NCI-H2196 treated with DMSO at 0.1 percent for 48 hours (cell line): ENCODE results near the gene GRIN2A.

Source experiments
- DNase-seq: peaks from one replicate; lab custom pipeline; 2025; ENCODE audit not compliant: unreplicated experiment; lab: John Stamatoyannopoulos, UW

GRIN2A gene

DNA sequence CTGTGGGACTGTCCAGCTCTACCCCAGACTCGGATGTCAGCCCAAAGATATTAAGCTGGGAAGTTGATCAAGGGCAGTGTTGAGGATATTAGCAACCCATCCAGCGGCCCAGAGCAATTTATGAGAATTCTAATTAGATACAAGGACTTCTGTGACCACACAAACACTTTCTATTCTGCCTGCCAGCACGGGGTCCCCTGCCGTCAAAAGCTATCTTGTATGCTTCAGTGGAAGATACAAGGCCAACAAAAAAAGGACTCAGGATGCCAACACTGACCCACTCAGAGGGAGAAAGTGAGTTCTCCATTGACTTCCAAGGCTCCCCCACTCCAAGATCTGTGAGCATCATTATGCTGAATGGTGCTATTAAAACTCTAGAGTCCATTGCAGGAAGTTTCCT, 390.7 kb downstream of the GRIN2A start:
- no peak for DNase-seq

DNA sequence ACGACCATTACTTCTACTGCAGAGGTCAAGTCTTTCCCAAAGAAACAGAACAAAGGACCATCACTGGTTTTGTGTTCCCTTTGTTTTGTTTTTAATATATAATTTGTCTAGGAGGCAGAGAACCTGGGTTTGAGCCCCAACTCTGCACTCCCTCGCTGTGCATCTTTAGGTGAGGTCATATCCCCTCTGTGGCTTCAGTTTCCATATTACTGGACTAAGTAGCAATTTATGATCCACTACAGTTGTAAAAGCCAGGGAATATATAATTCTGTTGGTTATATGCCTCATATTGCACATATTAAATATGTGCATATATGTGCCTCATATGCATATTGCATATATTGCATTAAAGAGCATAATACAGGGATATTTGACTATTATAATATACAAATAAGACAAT, 392.0 kb downstream of the GRIN2A start:
- DNase-seq: no peak

DNA sequence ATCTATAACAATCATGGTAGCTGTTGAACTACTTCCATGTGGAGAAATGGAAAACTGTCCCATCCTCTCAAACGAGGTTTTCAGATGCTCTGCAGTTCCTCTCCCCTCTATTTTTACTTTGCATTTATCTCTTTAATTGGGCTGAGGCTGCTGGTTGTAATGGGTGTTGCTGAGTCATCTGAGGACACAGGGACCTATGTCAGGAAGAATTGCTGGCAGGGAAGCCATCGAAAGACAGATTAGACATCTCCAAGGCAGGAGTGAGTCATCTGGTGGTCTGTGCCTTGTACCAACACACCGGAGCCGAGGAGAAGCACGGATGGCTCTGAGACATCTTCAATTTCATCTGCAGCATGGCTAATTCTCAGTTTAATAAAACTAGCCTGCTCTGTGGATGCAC, 394.5 kb downstream of the GRIN2A start:
- no peak for DNase-seq

DNA sequence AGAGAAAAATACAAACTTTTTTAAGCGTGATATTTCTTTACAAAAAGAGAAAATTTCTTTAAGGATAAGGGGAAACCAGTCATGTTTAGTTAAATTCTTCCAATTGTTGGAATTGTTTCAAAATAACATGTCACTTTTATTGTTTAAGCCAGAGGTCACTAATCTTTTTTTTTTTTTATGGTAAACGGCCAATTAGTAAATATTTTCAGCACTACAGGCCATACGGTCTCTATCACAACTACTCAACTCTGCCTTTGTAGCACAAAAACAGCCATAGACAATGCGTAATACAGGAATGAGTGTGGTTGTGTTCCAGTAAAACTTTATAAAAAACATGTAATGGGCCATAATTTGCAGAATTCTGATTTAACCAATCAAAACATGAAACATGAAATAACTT, 401.4 kb downstream of the GRIN2A start:
- no peak for DNase-seq

DNA sequence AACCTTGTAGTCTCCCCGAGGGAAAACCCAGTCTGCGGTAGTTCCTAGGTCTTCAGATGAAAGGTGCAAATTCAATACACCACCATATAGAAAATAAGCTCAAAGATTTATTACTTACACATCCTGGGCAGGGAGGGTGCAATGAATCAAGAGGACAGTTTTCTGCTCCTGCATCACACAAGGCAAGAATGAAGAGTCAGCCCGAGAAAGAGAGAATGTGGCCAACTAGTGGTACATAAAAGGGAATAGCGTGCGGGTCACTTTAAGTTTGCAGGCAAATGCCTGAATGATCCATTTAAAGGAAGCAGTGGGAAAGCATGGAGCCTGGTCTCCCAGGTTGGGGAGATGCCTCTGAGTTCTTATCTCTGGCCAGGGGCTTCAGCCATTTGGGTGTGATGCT, 403.4 kb downstream of the GRIN2A start:
- no peak for DNase-seq

DNA sequence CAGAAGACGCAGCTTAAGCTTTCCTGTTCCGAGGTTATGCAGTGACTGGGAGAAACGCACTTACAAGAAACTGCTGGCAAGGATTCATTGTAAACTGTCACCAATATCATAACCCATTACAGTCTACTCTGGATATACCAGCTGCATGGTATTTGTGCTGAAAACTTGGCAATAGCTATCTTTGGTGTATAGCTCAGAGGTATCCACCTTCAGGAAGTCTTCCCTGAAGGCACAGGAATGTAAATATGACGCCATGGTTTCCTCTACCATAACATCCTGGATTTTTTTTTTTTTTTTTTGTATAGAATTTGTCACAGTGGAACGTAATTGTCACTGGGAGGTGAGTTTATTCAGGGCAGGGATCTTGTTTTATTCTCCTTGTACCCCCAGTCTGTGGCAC, 406.2 kb downstream of the GRIN2A start:
- DNase-seq: no peak

DNA sequence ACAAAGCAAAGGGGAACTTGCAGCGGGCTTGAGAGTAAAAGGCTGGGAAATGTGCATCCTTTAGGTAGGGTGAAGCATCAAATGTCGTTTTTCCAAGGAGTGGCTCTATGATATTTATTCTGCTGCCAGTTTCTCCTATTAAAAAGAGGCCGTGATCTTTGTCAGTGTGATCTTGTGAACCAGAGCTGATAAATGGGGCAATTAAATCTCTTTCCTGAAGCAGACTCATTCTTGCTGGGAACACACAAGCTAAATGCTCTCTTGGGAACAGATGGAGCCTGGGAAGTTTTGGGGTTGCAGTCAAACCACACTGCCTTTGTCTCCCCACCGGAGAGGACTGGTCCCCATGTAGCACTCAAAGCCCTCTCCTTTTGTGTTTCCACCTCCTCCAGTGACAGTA, 408.9 kb downstream of the GRIN2A start:
- DNase-seq: no peak

DNA sequence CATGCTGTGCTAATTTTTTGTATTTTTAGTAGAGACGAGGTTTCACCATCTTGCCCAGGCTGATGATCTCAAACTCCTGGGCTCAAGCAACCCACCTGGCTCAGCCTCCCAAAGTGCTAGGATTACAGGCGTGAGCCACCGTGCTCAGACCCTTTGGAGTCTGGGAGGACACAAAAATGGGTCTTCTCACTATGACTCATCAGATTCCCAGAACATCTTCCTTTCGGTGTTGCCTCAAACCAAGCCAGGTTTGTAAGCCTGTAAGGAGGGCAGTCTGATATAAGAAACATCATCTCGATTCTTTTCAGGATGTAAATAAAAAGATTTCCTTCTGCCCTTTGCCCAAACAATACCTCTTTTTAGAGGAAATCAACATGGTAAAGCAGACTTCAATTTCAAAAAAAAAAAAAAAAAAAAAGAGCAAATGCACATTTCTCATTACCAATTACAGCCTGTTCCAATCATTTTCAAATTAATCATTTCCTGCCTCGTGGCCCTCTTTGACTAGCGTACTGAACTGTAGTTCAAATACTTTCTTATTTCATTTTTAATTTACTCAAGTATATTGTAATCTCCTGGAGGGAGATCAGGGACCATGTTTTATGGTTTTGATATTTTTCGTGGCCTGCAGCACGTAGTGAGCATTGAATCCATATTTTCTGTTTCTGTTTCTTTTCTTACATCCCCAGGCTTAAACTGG, 409.6 kb downstream of the GRIN2A start:
- no peak for DNase-seq

DNA sequence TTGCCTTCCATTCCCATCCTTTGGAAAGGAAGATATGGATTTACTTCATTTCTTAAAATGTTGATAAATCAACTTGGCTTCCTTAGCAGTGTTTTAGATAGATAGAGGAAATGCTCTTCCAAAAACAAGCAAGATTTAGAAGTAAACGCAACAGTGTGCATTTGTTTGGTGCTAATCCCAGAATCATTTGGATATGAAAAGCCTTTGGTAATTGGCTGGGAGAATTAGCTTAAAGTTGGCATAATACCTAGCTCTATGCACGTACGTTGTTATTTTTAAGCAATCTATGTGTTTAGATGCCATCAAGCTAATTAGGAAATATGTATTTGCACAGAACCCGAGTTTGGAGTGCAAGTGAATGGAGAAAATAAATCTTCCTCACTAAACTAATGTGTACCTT, 415.3 kb downstream of the GRIN2A start:
- no peak for DNase-seq

DNA sequence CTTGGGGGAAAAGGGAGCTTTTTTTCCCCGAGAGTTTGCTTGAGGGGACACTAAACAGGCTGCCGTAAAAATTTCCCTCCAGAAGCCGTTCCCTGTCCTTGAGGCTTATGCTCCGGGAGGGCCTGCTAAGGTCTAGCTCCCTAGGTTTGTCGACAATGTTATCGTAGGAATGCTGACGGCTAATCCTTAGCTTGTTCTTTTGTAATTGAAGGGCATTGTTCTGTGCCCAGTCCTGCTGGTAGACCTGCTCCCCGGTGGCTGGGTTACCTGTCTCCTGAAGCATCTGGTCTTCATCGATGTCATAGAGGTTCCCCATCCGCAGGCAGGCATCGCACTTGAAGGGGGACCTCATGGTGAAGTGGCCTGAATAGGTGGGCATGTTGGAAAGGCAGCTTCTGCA, 418.7 kb downstream of the GRIN2A start:
- no peak for DNase-seq

DNA sequence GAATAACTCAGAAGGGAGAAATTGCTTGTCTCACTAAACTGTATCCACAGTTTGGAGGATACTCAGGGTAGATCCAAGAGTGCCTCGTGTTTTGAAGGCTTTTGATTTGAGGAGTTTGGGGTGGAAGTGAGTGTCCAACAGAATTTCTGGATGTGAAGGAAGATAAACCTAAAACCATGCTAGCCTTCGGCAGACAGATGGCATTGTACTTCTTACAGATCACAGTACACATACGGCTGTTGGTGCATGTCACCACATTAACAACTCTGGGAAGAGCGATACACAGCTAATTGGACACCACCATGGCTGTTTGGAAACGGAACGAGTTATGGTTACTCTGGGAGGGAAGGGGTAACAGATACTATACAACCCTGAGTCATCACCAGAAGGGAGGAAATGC, 420.4 kb downstream of the GRIN2A start:
- DNase-seq: no peak

DNA sequence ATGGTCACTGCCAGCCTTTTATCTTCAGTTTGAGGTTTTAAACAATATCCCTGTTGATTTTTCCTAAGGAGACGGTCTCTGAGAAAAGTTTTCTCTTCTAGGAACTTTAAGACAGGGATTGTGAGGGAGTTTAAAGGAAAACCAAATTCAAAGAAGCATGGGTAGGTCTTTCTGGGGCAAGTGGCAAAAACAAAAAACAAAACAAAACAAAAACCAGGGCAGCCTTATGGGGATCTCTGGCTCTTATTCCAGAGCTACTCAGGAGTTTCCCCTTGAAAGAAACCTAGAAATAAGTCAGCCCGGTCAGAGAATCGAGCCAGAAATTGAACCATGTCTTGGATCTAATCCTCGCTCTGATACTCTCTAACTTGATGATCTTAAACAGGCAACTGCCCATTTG, 424.5 kb downstream of the GRIN2A start:
- no peak for DNase-seq

DNA sequence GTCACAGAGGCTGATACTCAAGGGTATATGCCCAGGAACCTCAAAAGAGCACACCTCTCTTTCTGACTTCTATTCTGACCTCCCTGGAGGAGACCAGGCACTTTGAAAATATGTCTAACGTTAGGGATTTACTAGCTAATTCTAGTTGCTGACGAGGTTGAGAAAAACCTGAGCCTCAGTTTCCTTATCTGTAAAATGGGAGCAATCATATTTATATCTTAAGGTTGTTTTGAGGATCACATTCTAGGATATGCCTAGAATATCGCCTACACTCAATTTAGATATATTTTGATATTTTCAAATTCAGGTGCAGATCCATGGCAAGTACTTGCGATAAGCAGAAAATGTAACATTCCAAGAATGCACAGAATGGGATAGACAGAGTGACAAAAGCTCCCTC, 425.8 kb downstream of the GRIN2A start:
- no peak for DNase-seq

DNA sequence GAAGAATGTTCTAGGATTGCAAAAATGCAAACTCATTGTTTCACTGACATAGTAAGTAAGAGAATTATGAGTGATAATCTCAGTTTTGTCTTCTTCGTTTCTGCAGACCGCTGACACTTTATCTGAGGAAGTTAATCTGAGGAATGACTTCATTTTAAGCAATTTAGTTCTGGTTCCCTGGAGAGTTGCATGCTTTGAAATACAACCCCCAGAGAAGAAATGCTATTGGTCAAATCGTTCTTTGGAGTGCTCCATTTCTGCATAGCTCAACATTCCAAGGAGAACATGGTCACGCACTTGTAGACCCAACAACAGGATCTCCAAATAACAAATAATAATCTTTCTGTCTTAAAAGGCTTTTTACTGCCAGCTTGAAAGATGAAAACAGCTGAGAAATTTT, 427.1 kb downstream of the GRIN2A start:
- no peak for DNase-seq

DNA sequence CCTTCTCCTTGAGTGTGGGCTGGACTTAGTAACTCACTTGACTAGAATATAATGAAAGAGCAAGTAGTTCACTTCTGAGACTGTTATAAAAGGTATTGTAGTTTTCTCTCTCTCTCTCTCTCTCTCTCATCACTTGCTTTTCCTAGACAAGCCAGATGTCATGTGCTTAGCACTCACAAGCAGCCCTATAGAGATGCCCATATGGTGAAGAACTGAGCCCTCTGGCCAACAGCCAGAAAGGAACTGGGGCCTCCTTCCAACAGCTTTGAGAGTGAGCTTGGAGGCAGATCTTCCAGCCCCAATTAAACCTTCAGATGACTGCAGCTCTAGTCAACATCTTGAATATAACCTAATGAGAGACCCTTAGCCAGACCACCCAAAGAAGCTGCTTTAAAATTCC, 440.5 kb downstream of the GRIN2A start:
- DNase-seq: no peak

DNA sequence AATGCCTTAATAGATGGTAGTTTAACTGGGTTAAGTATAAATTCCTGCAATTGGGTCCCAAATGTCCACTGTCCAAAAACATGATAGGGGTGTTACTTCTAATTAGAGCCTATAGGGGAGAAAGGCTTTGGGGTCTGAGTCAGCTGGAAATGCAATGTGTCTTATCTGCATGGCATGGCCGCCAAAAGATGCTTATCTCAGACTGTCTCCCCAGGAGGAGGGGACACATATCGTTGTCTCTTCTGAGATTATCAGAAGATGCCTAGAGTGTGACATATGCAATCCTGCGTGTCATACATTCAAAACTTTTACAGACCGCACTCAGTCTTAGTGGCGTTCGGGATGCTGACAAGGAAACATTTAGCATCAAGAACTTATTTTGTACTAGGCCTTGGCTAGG, 442.9 kb downstream of the GRIN2A start:
- no peak for DNase-seq

DNA sequence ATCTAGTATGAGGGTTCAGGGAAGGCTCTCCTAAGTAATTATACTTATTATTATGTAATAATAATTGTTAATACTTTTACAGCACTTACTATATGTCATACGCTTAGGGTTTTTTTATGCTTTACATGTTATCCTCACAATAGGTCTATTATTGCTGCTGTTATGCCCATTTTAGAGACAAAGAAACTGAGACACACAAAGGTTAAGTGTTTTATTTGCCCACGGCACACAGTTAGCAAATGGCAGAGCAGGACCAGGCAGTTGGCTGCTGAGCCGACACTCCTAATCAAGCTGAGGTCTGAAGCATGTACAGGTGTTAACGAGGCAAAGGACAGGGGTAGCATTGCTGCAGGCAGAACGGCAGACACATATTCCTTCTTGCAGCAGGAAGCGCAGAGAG, 443.5 kb downstream of the GRIN2A start:
- no peak for DNase-seq

DNA sequence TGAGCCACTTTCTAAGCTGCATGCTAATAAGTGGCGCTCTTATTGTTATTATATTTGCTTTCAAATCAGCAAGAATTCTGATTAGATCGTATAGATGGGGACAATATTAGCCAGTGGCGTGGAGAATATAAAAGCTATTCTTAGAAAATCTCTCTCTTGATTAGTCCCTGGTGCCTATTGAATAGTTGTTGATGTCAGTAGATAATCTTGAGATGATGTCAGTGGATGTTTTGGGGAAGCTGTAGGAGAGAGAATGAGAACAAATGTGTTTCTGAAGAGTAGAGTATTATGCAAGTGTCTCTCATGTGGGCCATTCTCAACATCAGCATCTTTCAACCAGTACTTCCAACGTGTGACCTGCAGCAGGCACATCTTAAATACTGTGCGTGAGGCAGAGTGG, 445.7 kb downstream of the GRIN2A start:
- no peak for DNase-seq

DNA sequence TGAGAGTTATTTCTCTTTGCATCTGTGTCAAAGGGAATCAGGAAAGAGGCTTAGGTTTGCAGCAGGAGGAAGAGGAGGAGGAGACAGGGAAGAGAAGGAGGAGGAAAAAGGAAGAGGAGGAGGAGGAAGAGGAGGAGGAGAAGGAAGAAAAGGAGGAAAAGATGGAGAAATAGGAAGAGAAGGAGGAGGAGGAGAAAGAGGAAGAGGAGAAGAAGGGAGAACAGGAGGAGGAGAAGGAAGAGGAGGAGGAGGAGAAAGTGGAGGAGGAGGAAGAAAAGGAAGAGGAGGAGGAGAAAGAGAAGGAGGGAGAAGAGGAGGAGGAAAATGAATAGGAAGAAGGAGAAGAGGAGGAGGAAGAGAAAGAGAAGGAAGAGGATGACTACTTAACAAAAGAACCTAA, 459.1 kb downstream of the GRIN2A start:
- DNase-seq: no peak

DNA sequence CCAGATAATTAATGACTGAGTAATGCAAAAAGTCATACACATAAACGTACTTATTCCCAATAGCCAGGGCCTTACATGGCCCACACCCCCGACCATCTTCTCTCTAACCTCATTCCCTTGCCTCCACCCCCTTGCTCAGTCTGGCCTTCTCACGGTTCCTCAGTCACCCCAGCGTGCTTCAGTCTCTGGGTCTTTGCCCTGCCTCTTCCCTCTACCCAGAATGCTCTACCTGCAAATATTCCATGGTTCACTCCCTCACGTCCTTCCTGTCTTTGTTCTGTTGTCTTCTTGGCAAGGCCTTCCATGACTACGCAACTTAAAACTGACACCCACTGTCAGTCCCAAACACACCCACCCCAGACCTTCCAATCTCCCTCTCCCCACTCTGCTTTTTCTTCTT, 468.3 kb downstream of the GRIN2A start:
- DNase-seq: no peak

DNA sequence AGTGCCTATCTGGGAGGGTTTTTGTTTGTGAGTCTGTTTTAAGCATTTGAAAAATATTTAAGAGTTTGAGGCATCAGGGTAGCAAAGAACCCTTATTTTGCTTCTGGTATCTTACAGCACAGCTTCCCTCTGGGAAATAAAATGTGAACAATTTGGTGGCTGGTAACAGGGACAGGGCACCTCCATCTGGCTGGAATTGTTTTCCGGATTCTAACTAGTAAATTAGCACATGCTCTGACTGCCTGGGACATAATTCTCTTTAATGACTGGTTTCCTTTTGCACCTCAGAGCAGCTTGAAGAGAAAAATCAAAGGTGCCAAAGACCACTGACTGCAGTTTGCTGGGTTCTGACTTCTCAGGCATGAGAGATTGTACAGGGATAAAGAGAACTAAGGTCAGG, 469.1 kb downstream of the GRIN2A start:
- no peak for DNase-seq

DNA sequence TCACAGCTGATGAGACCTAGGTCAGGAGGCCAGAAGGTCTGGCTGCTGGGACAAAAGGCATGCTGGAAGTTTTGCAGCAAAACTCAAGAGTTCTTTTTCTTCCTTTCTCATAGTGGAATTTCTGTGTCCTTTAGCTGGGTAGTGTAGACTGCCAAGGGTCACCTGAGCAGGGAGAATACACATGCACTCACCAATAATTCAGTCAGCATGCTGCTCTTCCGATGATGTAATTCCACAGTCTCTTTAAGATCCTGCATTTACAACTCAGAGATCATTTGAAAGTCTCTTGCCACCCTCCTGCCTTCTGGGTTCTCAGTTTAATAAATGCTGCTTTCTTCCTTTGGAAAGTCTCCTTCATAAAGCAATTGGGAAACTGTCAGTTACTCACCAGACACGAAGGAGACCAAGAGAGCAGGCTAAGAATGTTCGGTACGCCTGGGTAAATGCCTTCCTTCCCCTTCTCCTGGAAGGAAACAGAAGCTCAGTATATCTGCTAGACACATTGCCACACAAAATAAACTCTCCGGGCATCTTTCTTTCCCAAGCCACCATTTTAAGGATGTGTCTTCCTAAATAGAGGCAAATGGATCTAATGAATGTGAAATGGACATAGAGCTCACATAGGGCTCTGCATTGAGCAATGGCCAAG, 473.1 kb downstream of the GRIN2A start:
- DNase-seq: no peak

DNA sequence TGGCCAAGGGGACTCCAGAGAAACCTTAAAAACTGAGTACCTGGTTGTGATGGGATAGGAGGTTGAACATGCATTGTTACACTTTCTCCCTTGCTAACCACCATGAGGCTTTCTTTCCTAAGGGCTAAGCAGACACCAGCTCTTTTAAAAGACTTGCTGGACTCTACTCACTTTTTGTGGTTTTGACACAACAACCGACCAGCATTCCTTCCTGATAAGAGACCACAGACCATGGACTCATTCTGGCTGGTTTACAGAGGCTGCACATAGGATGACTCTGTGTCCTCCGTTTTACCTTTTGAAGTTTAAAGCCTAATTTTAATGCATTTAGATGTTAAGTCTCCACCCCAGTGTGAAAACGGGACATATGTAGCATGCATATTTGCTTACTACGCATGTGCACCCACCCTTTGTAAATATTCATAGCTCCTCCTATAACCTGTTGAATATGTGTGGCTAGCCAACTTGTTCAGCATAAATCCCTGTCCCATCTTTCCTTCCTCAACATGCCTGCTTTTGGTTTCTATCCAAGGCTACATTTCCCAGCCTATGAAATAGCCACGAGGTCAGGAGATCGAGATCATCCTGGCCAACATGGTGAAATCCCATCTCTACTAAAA, 475.9 kb downstream of the GRIN2A start:
- no peak for DNase-seq
